ENCODE results near the gene AOPEP.

- TF ChIP-seq, protein P1, sequence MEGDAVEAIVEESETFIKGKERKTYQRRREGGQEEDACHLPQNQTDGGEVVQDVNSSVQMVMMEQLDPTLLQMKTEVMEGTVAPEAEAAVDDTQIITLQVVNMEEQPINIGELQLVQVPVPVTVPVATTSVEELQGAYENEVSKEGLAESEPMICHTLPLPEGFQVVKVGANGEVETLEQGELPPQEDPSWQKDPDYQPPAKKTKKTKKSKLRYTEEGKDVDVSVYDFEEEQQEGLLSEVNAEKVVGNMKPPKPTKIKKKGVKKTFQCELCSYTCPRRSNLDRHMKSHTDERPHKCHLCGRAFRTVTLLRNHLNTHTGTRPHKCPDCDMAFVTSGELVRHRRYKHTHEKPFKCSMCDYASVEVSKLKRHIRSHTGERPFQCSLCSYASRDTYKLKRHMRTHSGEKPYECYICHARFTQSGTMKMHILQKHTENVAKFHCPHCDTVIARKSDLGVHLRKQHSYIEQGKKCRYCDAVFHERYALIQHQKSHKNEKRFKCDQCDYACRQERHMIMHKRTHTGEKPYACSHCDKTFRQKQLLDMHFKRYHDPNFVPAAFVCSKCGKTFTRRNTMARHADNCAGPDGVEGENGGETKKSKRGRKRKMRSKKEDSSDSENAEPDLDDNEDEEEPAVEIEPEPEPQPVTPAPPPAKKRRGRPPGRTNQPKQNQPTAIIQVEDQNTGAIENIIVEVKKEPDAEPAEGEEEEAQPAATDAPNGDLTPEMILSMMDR (IDR thresholded peaks at IDR 0.05; ENCODE audit: low read length), result no peak
- no peak for TF ChIP-seq EZH2 (optimal IDR thresholded peaks at IDR 0.05; ENCODE audit: low read depth, low read length)
Observed at GRCh38 chr9:95129476-95130291, 403.2 kb downstream of the AOPEP start.

Data from MM.1S (cell line).